HG02970 (cell line): ENCODE results near the gene NEURL1.

Experiments
- ATAC-seq: cut with Tn5 transposase; IDR thresholded peaks from one replicate; pipeline ENCODE4 v1.9.1; 2021; ENCODE audit warnings: mild to moderate bottlenecking, moderate library complexity, moderate number of reproducible peaks; ENCODE audit not compliant: unreplicated experiment, low FRiP score

Gene NEURL1

GRCh38 chr10:103493362-103493915 lies at the start of gene NEURL1:
TSS of gene NEURL1 (plus strand) at chr10:103493705. CDS start at chr10:103494388, 683 bp downstream.
- ATAC-seq, result no peak

- ATAC-seq, result no peak
Measured at GRCh38 chr10:103444478-103444877, 49.0 kb upstream of the NEURL1 start.

- no peak for ATAC-seq
Measured at GRCh38 chr10:103445366-103445765, 48.1 kb upstream of the NEURL1 start.

GRCh38 chr10:103445767-103446567 lies 47.5 kb upstream of the NEURL1 start:
- no peak for ATAC-seq

GRCh38 chr10:103447187-103447586 lies 46.3 kb upstream of the NEURL1 start:
- ATAC-seq, result no peak

- ATAC-seq, result no peak
Measured at GRCh38 chr10:103448746-103449145, 44.8 kb upstream of the NEURL1 start.

GRCh38 chr10:103449208-103450144 lies 44.0 kb upstream of the NEURL1 start:
- ATAC-seq, result no peak

- ATAC-seq, result no peak
Measured at GRCh38 chr10:103450201-103450695, 43.3 kb upstream of the NEURL1 start.

- no peak for ATAC-seq
Measured at GRCh38 chr10:103451091-103451813, 42.3 kb upstream of the NEURL1 start.

- peak; percentile 61 for ATAC-seq
Measured at GRCh38 chr10:103451831-103452505, 41.5 kb upstream of the NEURL1 start, which contains the start of gene CALHM2. TSS of gene CALHM2 (minus strand) at chr10:103452370. CDS start at chr10:103449941, 2,429 bp downstream.

GRCh38 chr10:103452506-103453230 lies 40.8 kb upstream of the NEURL1 start:
- ATAC-seq, result no peak

- no peak for ATAC-seq
Measured at GRCh38 chr10:103454026-103454425, 39.5 kb upstream of the NEURL1 start.

GRCh38 chr10:103455235-103455634 lies 38.3 kb upstream of the NEURL1 start:
- no peak for ATAC-seq

- no peak for ATAC-seq
Measured at GRCh38 chr10:103456074-103456660, 37.3 kb upstream of the NEURL1 start.

- no peak for ATAC-seq
Measured at GRCh38 chr10:103457176-103457712, 36.3 kb upstream of the NEURL1 start.

- no peak for ATAC-seq
Measured at GRCh38 chr10:103457896-103458583, 35.5 kb upstream of the NEURL1 start.

- no peak for ATAC-seq
Measured at GRCh38 chr10:103458720-103459119, 34.8 kb upstream of the NEURL1 start, which contains the start of gene CALHM1. TSS of gene CALHM1 (minus strand) at chr10:103458900. CDS start at chr10:103458751, 149 bp downstream.
